Gastrocnemius medialis (tissue), 4 donors: ENCODE results near the gene RUNX3.

Experiments
- POLR2A ChIP-seq, 2 donors: fragments of 450-650 bp; IDR thresholded peaks; one replicate each; pipeline ENCODE4 v1.6.1; 2017; ENCODE audit warnings: antibody characterized with exemption in 2 of 2, mild to moderate bottlenecking in 2 of 2, moderate library complexity in 2 of 2
- TF ChIP-seq, protein P1 (sequence below), 5 experiments: fragments of 450-650 bp in 3 of 5; fragments of 200-600 bp in 2 of 5; sonication (generic) in 2 of 5; IDR thresholded peaks in 4 of 5; conservative IDR thresholded peaks in 1 of 5; 1 replicate in 4 of 5; 2 replicates in 1 of 5; pipeline ENCODE4 v1.5.1; 2016 to 2019; ENCODE audit warnings: antibody characterized with exemption in 5 of 5, mild to moderate bottlenecking in 3 of 5, moderate library complexity in 3 of 5

DNA sequence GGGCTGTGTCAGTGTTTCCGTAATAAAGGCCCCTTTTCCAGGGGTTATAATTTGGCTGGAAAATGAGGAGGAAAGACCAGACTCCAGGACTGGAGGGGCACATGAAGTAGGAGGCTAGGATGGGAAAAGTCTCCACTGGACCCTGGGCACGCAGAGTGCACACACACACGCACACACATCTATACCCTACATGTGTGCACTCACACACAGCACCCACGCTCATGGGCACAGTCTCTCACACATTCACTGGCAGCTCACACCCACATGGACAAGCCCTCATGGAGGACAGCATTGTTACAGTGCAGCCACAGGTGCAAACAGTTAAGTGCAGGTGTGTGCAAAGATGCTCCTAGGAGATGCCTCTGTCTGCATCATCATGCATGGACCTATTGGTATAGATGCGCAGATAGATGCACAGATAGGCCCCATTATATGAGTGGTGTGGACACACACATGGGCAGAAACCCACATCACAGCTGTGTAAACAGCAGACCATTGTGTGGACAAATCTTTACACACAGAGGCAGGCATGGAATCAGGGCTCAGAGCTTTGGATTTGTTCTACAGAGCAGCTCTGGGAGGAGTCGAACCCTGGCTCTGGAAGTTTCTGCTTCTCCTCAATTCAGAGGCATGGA, 9.1 kb upstream of the RUNX3 start:
- TF ChIP-seq, protein P1, sequence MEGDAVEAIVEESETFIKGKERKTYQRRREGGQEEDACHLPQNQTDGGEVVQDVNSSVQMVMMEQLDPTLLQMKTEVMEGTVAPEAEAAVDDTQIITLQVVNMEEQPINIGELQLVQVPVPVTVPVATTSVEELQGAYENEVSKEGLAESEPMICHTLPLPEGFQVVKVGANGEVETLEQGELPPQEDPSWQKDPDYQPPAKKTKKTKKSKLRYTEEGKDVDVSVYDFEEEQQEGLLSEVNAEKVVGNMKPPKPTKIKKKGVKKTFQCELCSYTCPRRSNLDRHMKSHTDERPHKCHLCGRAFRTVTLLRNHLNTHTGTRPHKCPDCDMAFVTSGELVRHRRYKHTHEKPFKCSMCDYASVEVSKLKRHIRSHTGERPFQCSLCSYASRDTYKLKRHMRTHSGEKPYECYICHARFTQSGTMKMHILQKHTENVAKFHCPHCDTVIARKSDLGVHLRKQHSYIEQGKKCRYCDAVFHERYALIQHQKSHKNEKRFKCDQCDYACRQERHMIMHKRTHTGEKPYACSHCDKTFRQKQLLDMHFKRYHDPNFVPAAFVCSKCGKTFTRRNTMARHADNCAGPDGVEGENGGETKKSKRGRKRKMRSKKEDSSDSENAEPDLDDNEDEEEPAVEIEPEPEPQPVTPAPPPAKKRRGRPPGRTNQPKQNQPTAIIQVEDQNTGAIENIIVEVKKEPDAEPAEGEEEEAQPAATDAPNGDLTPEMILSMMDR (IDR thresholded peaks at IDR 0.05 in 4 of 5, conservative IDR thresholded peaks at IDR 0.05 in 1 of 5), result no peak
- TF ChIP-seq POLR2A (IDR thresholded peaks at IDR 0.05), result no peak
